CD14-positive monocyte (primary cell): ENCODE results near the gene CNFN. TPM values are rescaled to one million over a fixed set of nuclear protein-coding genes. Genes with fewer than 3 reads are reported as not detected.

Source experiments
- DNase-seq, 3 donors: peaks; one replicate each; pipeline ENCODE4 v3.0.0-alpha.2; 2011 to 2022
- H2AFZ ChIP-seq: 2 replicates; pipeline ENCODE4 v1.6.0; 2012; ENCODE audit warnings: mild to moderate bottlenecking, low read depth, low read length, inconsistent platforms; ENCODE audit not compliant: insufficient read depth, poor library complexity, severe bottlenecking
- H3K27ac ChIP-seq, 2 donors: 1 replicate in 1 of 2; 2 replicates in 1 of 2; pipeline ENCODE4 v1.5.1; 2012 to 2013; ENCODE audit warnings: low read length in 2 of 2, control low read depth in 1 of 2, inconsistent platforms in 1 of 2, low read depth in 1 of 2, mild to moderate bottlenecking in 1 of 2
- H3K27me3 ChIP-seq, 2 donors: one replicate each; pipeline versions ENCODE4 v1.6.0 to v1.6.1; 2011 to 2013; ENCODE audit warnings: low read length in 2 of 2; ENCODE audit not compliant: control insufficient read depth in 2 of 2, insufficient read depth in 2 of 2
- H3K36me3 ChIP-seq, 2 donors: replicated peaks in 1 of 2; 1 replicate in 1 of 2; 2 replicates in 1 of 2; pipeline versions ENCODE4 v1.5.1 to v1.6.1; 2012 to 2013; ENCODE audit warnings: low read length in 2 of 2, control low read depth in 1 of 2, inconsistent platforms in 1 of 2, mild to moderate bottlenecking in 1 of 2; ENCODE audit not compliant: insufficient read depth in 2 of 2, control insufficient read depth in 1 of 2
- H3K4me1 ChIP-seq, 2 donors: 1 replicate in 1 of 2; 2 replicates in 1 of 2; pipeline versions ENCODE4 v1.5.1 to v1.6.1; 2012 to 2013; ENCODE audit warnings: low read length in 2 of 2, control low read depth in 1 of 2, inconsistent platforms in 1 of 2, mild to moderate bottlenecking in 1 of 2, moderate library complexity in 1 of 2; ENCODE audit not compliant: insufficient read depth in 2 of 2, control insufficient read depth in 1 of 2
- H3K4me2 ChIP-seq: replicated peaks from 2 replicates; pipeline ENCODE3; 2012; ENCODE audit warnings: low read length, moderate library complexity, mild to moderate bottlenecking; ENCODE audit not compliant: poor library complexity, severe bottlenecking; ENCODE audit errors: extremely low read depth
- H3K4me3 ChIP-seq, 3 experiments: fragments of 200-600 bp in 1 of 3; sonication (generic) in 1 of 3; replicated peaks in 1 of 3; 1 replicate in 2 of 3; 2 replicates in 1 of 3; pipeline ENCODE4 v1.5.1; 2011 to 2013; ENCODE audit warnings: low read length in 3 of 3, mild to moderate bottlenecking in 3 of 3, control low read depth in 2 of 3, low read depth in 2 of 3, inconsistent platforms in 1 of 3, moderate library complexity in 1 of 3
- H3K79me2 ChIP-seq: 2 replicates; pipeline ENCODE4 v1.6.0; 2012; ENCODE audit warnings: mild to moderate bottlenecking, control low read depth, inconsistent platforms, low read length, moderate library complexity; ENCODE audit not compliant: insufficient read depth
- H3K9ac ChIP-seq: 2 replicates; pipeline ENCODE4 v1.6.0; 2017; ENCODE audit warnings: low read length, mild to moderate bottlenecking; ENCODE audit not compliant: insufficient read depth, poor library complexity, severe bottlenecking
- H3K9me3 ChIP-seq, 2 donors: replicated peaks in 1 of 2; 1 replicate in 1 of 2; 2 replicates in 1 of 2; pipeline versions ENCODE4 v1.5.1 to v1.6.1; 2012 to 2013; ENCODE audit warnings: low read length in 2 of 2, control low read depth in 1 of 2; ENCODE audit not compliant: control insufficient read depth in 1 of 2, insufficient read depth in 1 of 2
- H4K20me1 ChIP-seq: 2 replicates; pipeline ENCODE4 v1.6.0; 2012; ENCODE audit warnings: mild to moderate bottlenecking, low read length, control low read depth, moderate library complexity; ENCODE audit not compliant: insufficient read depth
- H3K27ac Mint-ChIP-seq, 7 donors: one replicate each; pipeline ENCODE4 v1.8.0; 2020; ENCODE audit warnings: mild to moderate bottlenecking in 7 of 7, mixed read lengths in 7 of 7, moderate library complexity in 6 of 7, inconsistent platforms in 2 of 7
- H3K27me3 Mint-ChIP-seq, 3 donors: one replicate each; pipeline ENCODE4 v1.8.0; 2021 to 2022; ENCODE audit warnings: low read depth in 3 of 3, mild to moderate bottlenecking in 3 of 3, mixed read lengths in 3 of 3, moderate library complexity in 3 of 3, inconsistent platforms in 1 of 3
- H3K36me3 Mint-ChIP-seq, 2 donors: one replicate each; pipeline ENCODE4 v1.8.0; 2020; ENCODE audit warnings: mixed read lengths in 2 of 2, inconsistent platforms in 1 of 2, mild to moderate bottlenecking in 1 of 2
- H3K4me1 Mint-ChIP-seq: one replicate; pipeline ENCODE4 v1.8.0; 2020; ENCODE audit warnings: mild to moderate bottlenecking, mixed read lengths
- H3K4me3 Mint-ChIP-seq, 2 donors: one replicate each; pipeline ENCODE4 v1.8.0; 2020; ENCODE audit warnings: mild to moderate bottlenecking in 2 of 2, mixed read lengths in 2 of 2, moderate library complexity in 1 of 2
- H3K9me3 Mint-ChIP-seq, 7 donors: one replicate each; pipeline ENCODE4 v1.8.0; 2020 to 2022; ENCODE audit warnings: mixed read lengths in 7 of 7, mild to moderate bottlenecking in 6 of 7, moderate library complexity in 6 of 7, inconsistent platforms in 2 of 7
- CTCF ChIP-seq: fragments of 200-600 bp; IDR thresholded peaks from one replicate; pipeline ENCODE4 v1.8.0; 2022; ENCODE audit warnings: antibody characterized with exemption, mild to moderate bottlenecking
- WGBS: methylation state at CpG from one replicate; pipeline ENCODE4 v1.1.5; 2013; ENCODE audit warnings: missing lambda C conversion rate; ENCODE audit not compliant: insufficient coverage; 5-methylcytosine and 5-hydroxymethylcytosine counted together
- intact Hi-C, 2 donors: fragments of 100-400 bp; cut with micrococcal nuclease; formaldehyde crosslinking; loops; one replicate each; pipeline versions ENCODE4 v1.15.0 to v1.15.1; 2023
- polyA plus RNA-seq, 3 donors: library from polyadenylated mRNA; depleted of rRNA in 1 of 3; unstranded in 2 of 3; stranded (reverse) in 1 of 3; fragments of 300-500 nt in 2 of 3; fragments of >200 nt in 1 of 3; fragmentation: Illumina TruSeq in 2 of 3; gene quantifications; 1 replicate in 2 of 3; 2 replicates in 1 of 3; pipeline ENCODE4 v1.2.3, GENCODE V29; 2012 to 2021

CNFN gene
- polyA plus RNA-seq, 3 donors = 0.64 to 6.4 (median 3.4) TPM

GRCh38 chr19:42394751-42395150 is 4.7 kb upstream of the CNFN start:
- Histone ChIP-seq H3K79me2 (peaks cover 8% of the 10 kb centered on the region), H2AFZ (no peak overlapping the region), H4K20me1 (no peaks in the 10 kb centered on the region), H3K27ac (no peak overlapping the region), H3K9ac (no peak overlapping the region), H3K4me1 (peaks cover 23 to 25% of the 10 kb centered on the region in 2 donors), H3K9me3 (no peaks in the 10 kb centered on the region), H3K27me3 (peaks cover 0 to 17% of the 10 kb centered on the region in 2 donors), H3K36me3 (no peaks in the 10 kb centered on the region), H3K4me2 (no peak overlapping the region), H3K4me3 (no peak overlapping the region)
- Mint-ChIP-seq H3K9me3 (peaks cover 0 to 3% (median 0%) of the 10 kb centered on the region in 7 donors), H3K36me3 (peaks cover 0 to under 1% of the 10 kb centered on the region in 2 donors), H3K4me3 (no peak overlapping the region), H3K27ac (peak overlapping the region in 1 of 7 donors; percentile 51), H3K4me1 (peaks cover 26% of the 10 kb centered on the region), H3K27me3 (peaks cover 20 to 28% (median 25%) of the 10 kb centered on the region in 3 donors)
- 95% methylated on average over 8 of the region's 8 CpGs for WGBS
- TF ChIP-seq CTCF = no peak
- intact Hi-C loops = loop anchor here in 1 of 2 donors (10.0 kb wide), 1 partner anchor 270 kb away; no protein-coding TSS in a partner anchor
- no peak for DNase-seq

- Histone ChIP-seq H2AFZ (no peak overlapping the region), H3K9ac (no peak overlapping the region), H3K4me1 (peaks cover 18 to 22% of the 10 kb centered on the region in 2 donors), H3K4me3 (no peak overlapping the region), H4K20me1 (no peaks in the 10 kb centered on the region), H3K27me3 (peaks cover 0 to 32% of the 10 kb centered on the region in 2 donors), H3K9me3 (no peaks in the 10 kb centered on the region), H3K79me2 (peaks cover 1% of the 10 kb centered on the region), H3K27ac (no peak overlapping the region), H3K36me3 (no peaks in the 10 kb centered on the region), H3K4me2 (no peak overlapping the region)
- no peak overlapping the region for H3K4me3 Mint-ChIP-seq
- intact Hi-C loops = loop anchor here in 1 of 2 donors (10.0 kb wide), 1 partner anchor 267 kb away; no protein-coding TSS in a partner anchor
- peaks cover 0 to 5% (median 0%) of the 10 kb centered on the region in 7 donors for H3K9me3 Mint-ChIP-seq
- DNase-seq = no peak
- peaks cover 23 to 46% (median 31%) of the 10 kb centered on the region in 3 donors for H3K27me3 Mint-ChIP-seq
- no peak for TF ChIP-seq CTCF
- WGBS = 100% methylated on average over 2 of the region's 4 CpGs
- H3K4me1 Mint-ChIP-seq = peaks cover 14% of the 10 kb centered on the region
- no peak overlapping the region for H3K27ac Mint-ChIP-seq
- no peaks in the 10 kb centered on the region for H3K36me3 Mint-ChIP-seq
Observed at GRCh38 chr19:42392165-42392564, 2.1 kb upstream of the CNFN start.
